Ishikawa (cell line): ENCODE data around the gene SLAMF8.

Source experiments
- CEBPB ChIP-seq: IDR thresholded peaks from 2 replicates; pipeline ENCODE4 v1.6.1; 2012
- CREB1 ChIP-seq: IDR thresholded peaks from 2 replicates; pipeline ENCODE4 v1.6.1; 2012; ENCODE audit warnings: low read depth
- EGR1 ChIP-seq: IDR thresholded peaks from 2 replicates; pipeline ENCODE4 v1.6.1; 2012
- EP300 ChIP-seq: IDR thresholded peaks from 2 replicates; pipeline ENCODE4 v1.6.1; 2012; ENCODE audit warnings: borderline replicate concordance
- FOXM1 ChIP-seq: IDR thresholded peaks from 2 replicates; pipeline ENCODE4 v1.6.1; 2012; ENCODE audit warnings: low read depth, borderline replicate concordance
- MAX ChIP-seq: IDR thresholded peaks from 2 replicates; pipeline ENCODE4 v1.6.1; 2012
- NFIC ChIP-seq: IDR thresholded peaks from 2 replicates; pipeline ENCODE4 v1.6.1; 2012
- RAD21 ChIP-seq: IDR thresholded peaks from 2 replicates; pipeline ENCODE4 v1.6.1; 2012; ENCODE audit warnings: low read depth
- REST ChIP-seq: IDR thresholded peaks from 2 replicates; pipeline ENCODE4 v1.6.1; 2012; ENCODE audit warnings: low read depth, mild to moderate bottlenecking
- TAF1 ChIP-seq: IDR thresholded peaks from 2 replicates; pipeline ENCODE4 v1.6.1; 2012; ENCODE audit warnings: low read depth, mild to moderate bottlenecking
- TCF12 ChIP-seq: IDR thresholded peaks from 2 replicates; pipeline ENCODE4 v1.6.1; 2012; ENCODE audit warnings: low read depth
- TEAD4 ChIP-seq: IDR thresholded peaks from 2 replicates; pipeline ENCODE4 v1.6.1; 2012
- USF1 ChIP-seq: IDR thresholded peaks from 2 replicates; pipeline ENCODE4 v1.6.1; 2012
- YY1 ChIP-seq: IDR thresholded peaks from 2 replicates; pipeline ENCODE4 v1.6.1; 2012; ENCODE audit warnings: low read depth
- ZBTB7A ChIP-seq: IDR thresholded peaks from 2 replicates; pipeline ENCODE4 v1.6.1; 2012; ENCODE audit warnings: low read depth

SLAMF8 gene

GRCh38 chr1:159828581-159829272, 2.1 kb downstream of the SLAMF8 start:
- no peak for TF ChIP-seq REST
- no peak for TF ChIP-seq EP300
- no peak for TF ChIP-seq ZBTB7A
- no peak for TF ChIP-seq RAD21
- no peak for TF ChIP-seq USF1
- TF ChIP-seq FOXM1: no peak
- no peak for TF ChIP-seq TAF1
- no peak for TF ChIP-seq YY1
- TF ChIP-seq TEAD4: no peak
- no peak for TF ChIP-seq EGR1
- TF ChIP-seq CEBPB: no peak
- TF ChIP-seq MAX: no peak
- TF ChIP-seq TCF12: no peak
- no peak for TF ChIP-seq CREB1
- TF ChIP-seq NFIC: no peak

DNA sequence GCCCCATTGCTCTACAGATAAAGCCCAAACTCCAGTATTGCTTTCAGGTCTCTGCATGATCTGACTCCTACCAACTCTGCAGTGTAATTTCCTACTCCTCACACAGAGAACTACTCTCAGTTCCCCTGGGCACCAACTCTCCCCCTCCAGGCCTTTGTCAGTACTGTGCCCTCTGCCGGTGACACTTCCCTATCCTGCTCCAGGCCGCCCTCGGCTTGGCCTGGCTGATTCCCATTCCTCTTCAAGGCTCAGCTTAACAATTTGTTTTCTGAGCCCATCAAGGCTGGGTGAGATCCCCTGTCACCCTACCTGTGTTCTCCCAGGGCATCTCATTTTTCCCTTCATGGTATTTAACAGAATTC, 2.6 kb downstream of the SLAMF8 start:
- no peak for TF ChIP-seq EGR1
- no peak for TF ChIP-seq CREB1
- no peak for TF ChIP-seq TEAD4
- no peak for TF ChIP-seq FOXM1
- TF ChIP-seq NFIC: no peak
- TF ChIP-seq REST: no peak
- no peak for TF ChIP-seq CEBPB
- TF ChIP-seq TCF12: no peak
- no peak for TF ChIP-seq TAF1
- TF ChIP-seq EP300: no peak
- TF ChIP-seq ZBTB7A: no peak

- TF ChIP-seq CEBPB (no peak), CREB1 (no peak), RAD21 (no peak), MAX (no peak), TCF12 (no peak), NFIC (no peak), FOXM1 (no peak)
Observed at GRCh38 chr1:159829822-159830465, 3.3 kb downstream of the SLAMF8 start.

DNA sequence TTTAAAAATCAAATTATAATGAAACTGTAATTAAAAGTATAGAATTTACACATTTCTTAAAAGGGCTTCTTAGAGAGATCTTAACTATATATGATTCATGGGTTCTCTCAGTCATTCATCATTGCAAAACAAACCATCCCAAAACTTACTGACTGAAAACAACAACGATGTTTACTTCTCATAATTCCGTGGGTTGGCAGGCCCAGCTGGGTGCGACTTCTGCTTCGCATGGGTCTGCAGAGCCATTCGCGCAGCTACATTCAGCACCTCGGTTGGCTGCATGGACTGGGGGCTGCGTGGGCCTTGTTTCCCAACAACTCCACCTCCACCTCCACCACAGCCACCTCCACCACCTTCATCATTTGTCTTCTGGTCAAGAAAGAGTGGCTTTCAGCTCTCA, 4.0 kb downstream of the SLAMF8 start:
- TF ChIP-seq TEAD4 (no peak), CEBPB (no peak), EP300 (no peak), RAD21 (no peak), REST (no peak), NFIC (no peak), TCF12 (no peak), USF1 (no peak), FOXM1 (no peak), YY1 (no peak), EGR1 (no peak), CREB1 (no peak), TAF1 (no peak), MAX (no peak)
